Esophagus muscularis mucosa (tissue), 4 donors: ENCODE measurements around the gene LUC7L2. TPM values are rescaled to one million over a fixed set of nuclear protein-coding genes. Genes with fewer than 3 reads are reported as not detected.

Experiments used
- DNase-seq: peaks from one replicate; pipeline ENCODE4 v3.0.0-alpha.2; 2017; ENCODE audit errors: extremely low spot score
- H3K27ac ChIP-seq, 4 donors: fragments of 200-600 bp; sonication (generic); replicated peaks in 1 of 4; 1 replicate in 3 of 4; 2 replicates in 1 of 4; pipeline ENCODE4 v1.5.1; 2016 to 2019; ENCODE audit warnings: mild to moderate bottlenecking in 1 of 4
- H3K27me3 ChIP-seq, 4 donors: fragments of 200-600 bp; sonication (generic); one replicate each; pipeline versions ENCODE4 v1.5.1 to v1.6.0; 2016 to 2019
- H3K36me3 ChIP-seq, 4 donors: fragments of 200-600 bp; sonication (generic); one replicate each; pipeline ENCODE4 v1.5.1; 2016 to 2019
- H3K4me1 ChIP-seq, 4 donors: fragments of 200-600 bp; sonication (generic); one replicate each; pipeline ENCODE4 v1.5.1; 2016 to 2019
- H3K4me3 ChIP-seq, 4 donors: fragments of 200-600 bp; sonication (generic); 1 replicate in 2 of 4; 2 replicates in 2 of 4; pipeline ENCODE4 v1.5.1; 2016 to 2019; ENCODE audit warnings: mild to moderate bottlenecking in 4 of 4, moderate library complexity in 1 of 4
- H3K9me3 ChIP-seq, 4 donors: fragments of 200-600 bp; sonication (generic); 1 replicate in 3 of 4; 2 replicates in 1 of 4; pipeline ENCODE4 v1.5.1; 2016 to 2019
- CTCF ChIP-seq, 3 experiments: fragments of 200-600 bp in 2 of 3; fragments of 450-650 bp in 1 of 3; sonication (generic) in 2 of 3; IDR thresholded peaks; one replicate each; pipeline ENCODE4 v1.5.1; 2017 to 2019; ENCODE audit warnings: antibody characterized with exemption in 3 of 3, mild to moderate bottlenecking in 2 of 3, moderate library complexity in 1 of 3
- EP300 ChIP-seq: sonication (generic); formaldehyde crosslinking; IDR thresholded peaks from one replicate; pipeline ENCODE4 v1.6.1; 2017; ENCODE audit warnings: antibody characterized with exemption
- POLR2A ChIP-seq: fragments of 450-650 bp; IDR thresholded peaks from one replicate; pipeline ENCODE4 v1.6.1; 2017; ENCODE audit warnings: antibody characterized with exemption, moderate library complexity, mild to moderate bottlenecking, low read depth
- POLR2AphosphoS5 ChIP-seq, 2 donors: sonication (generic); formaldehyde crosslinking; IDR thresholded peaks; one replicate each; pipeline ENCODE4 v1.6.1; 2017; ENCODE audit warnings: antibody characterized with exemption in 2 of 2
- WGBS: methylation state at CpG from one replicate; pipeline ENCODE4 v1.1.5; 2018; 5-methylcytosine and 5-hydroxymethylcytosine counted together
- intact Hi-C: fragments of 100-400 bp; cut with DNase I; formaldehyde crosslinking; loops from one replicate; pipeline ENCODE4 v1.15.1; 2023
- total RNA-seq, 4 donors: library from RNA; depleted of rRNA; stranded (reverse); fragments of >200 nt; gene quantifications; one replicate each; pipeline versions ENCODE4 v1.1.0 to v1.2.1, GENCODE V29; 2016

LUC7L2 gene
- total RNA-seq, 4 donors from 2014 or later: 56.0 to 63.7 (median 58.3) TPM

- intact Hi-C loops: no loop called here
- 47% methylated on average over 3 of the region's 3 CpGs for WGBS
- no peak for TF ChIP-seq POLR2A
- TF ChIP-seq EP300: no peak
- no peak for TF ChIP-seq CTCF (IDR thresholded peaks at IDR 0.05)
- no peak for TF ChIP-seq POLR2AphosphoS5 (IDR thresholded peaks at IDR 0.05)
- H3K27me3 ChIP-seq: no peaks in the 10 kb centered on the region
- no peak overlapping the region for H3K4me3 ChIP-seq
- DNase-seq: no peak
- no peak overlapping the region for H3K27ac ChIP-seq
- peaks cover 0 to 15% (median 0%) of the 10 kb centered on the region in 4 donors for H3K36me3 ChIP-seq
- H3K4me1 ChIP-seq: peaks cover 45 to 74% (median 63%) of the 10 kb centered on the region in 4 donors
- H3K9me3 ChIP-seq: no peaks in the 10 kb centered on the region
Observed at GRCh38 chr7:139362302-139362701, 2.6 kb downstream of the LUC7L2 start.

- TF ChIP-seq CTCF (IDR thresholded peaks at IDR 0.05): no peak
- no peak for TF ChIP-seq EP300
- TF ChIP-seq POLR2AphosphoS5 (IDR thresholded peaks at IDR 0.05): no peak
- TF ChIP-seq POLR2A: no peak
- H3K9me3 ChIP-seq: no peaks in the 10 kb centered on the region
- H3K27me3 ChIP-seq: no peaks in the 10 kb centered on the region
- H3K27ac ChIP-seq: no peak overlapping the region
- no peak for DNase-seq
- H3K4me3 ChIP-seq: no peak overlapping the region
- peaks cover 0 to 15% (median 0%) of the 10 kb centered on the region in 4 donors for H3K36me3 ChIP-seq
- intact Hi-C loops: no loop called here
- 93% methylated on average over 6 of the region's 6 CpGs for WGBS
- H3K4me1 ChIP-seq: peaks cover 51 to 77% (median 68%) of the 10 kb centered on the region in 4 donors
Observed at GRCh38 chr7:139362981-139363380, 3.3 kb downstream of the LUC7L2 start.

GRCh38 chr7:139365336-139365735 lies 5.6 kb downstream of the LUC7L2 start:
- H3K36me3 ChIP-seq: peaks cover 0 to 15% (median 0%) of the 10 kb centered on the region in 4 donors
- no peak overlapping the region for H3K27ac ChIP-seq
- TF ChIP-seq POLR2AphosphoS5 (IDR thresholded peaks at IDR 0.05): no peak
- TF ChIP-seq CTCF (IDR thresholded peaks at IDR 0.05): no peak
- no peak for TF ChIP-seq POLR2A
- no peak overlapping the region for H3K4me3 ChIP-seq
- H3K4me1 ChIP-seq: peaks cover 69 to 94% (median 84%) of the 10 kb centered on the region in 4 donors
- WGBS: 62% methylated on average over 2 of the region's 2 CpGs
- intact Hi-C loops: no loop called here
- H3K27me3 ChIP-seq: no peaks in the 10 kb centered on the region
- DNase-seq: no peak
- H3K9me3 ChIP-seq: no peaks in the 10 kb centered on the region

GRCh38 chr7:139366400-139366799 lies 6.7 kb downstream of the LUC7L2 start:
- WGBS: 95% methylated on average over 6 of the region's 6 CpGs
- DNase-seq: no peak
- peaks cover 0 to 15% (median 0%) of the 10 kb centered on the region in 4 donors for H3K36me3 ChIP-seq
- peaks cover 74 to 98% (median 89%) of the 10 kb centered on the region in 4 donors for H3K4me1 ChIP-seq
- H3K27me3 ChIP-seq: no peaks in the 10 kb centered on the region
- H3K4me3 ChIP-seq: no peak overlapping the region
- H3K27ac ChIP-seq: no peak overlapping the region
- H3K9me3 ChIP-seq: no peaks in the 10 kb centered on the region
- intact Hi-C loops: no loop called here
- TF ChIP-seq POLR2A (no peak), CTCF (IDR thresholded peaks at IDR 0.05) (no peak), POLR2AphosphoS5 (IDR thresholded peaks at IDR 0.05) (no peak), EP300 (no peak)
